WTC11 (cell line): ENCODE measurements around the gene SEC61A1. TPM values are rescaled to one million over a fixed set of nuclear protein-coding genes. Genes with fewer than 3 reads are reported as not detected.

ENCODE experiments used
- ATAC-seq: fragments of 200-7000 bp; cut with Tn5 transposase; 2 replicates; pipeline ENCODE4 v1.10.0; 2021; ENCODE audit warnings: mild to moderate bottlenecking, moderate library complexity
- CTCF ChIA-PET: fragments of 300-600 bp; sonication (Branson Sonifier 250); formaldehyde crosslinking; loops from one replicate; lab custom pipeline; 2021; ENCODE audit warnings: antibody characterized with exemption; lab: Charles Lee
- POLR2A ChIA-PET: fragments of 350-600 bp; sonication (Branson Sonifier 250); formaldehyde crosslinking; loops from one replicate; lab custom pipeline; 2021; ENCODE audit warnings: antibody characterized with exemption; lab: Charles Lee
- DNase-seq: peaks from one replicate; pipeline ENCODE4 v3.0.0; 2021; ENCODE audit warnings: low spot score
- H3K27ac Mint-ChIP-seq: 2 replicates; pipeline ENCODE4 v1.8.0; 2021; ENCODE audit warnings: mixed read lengths
- H3K27me3 Mint-ChIP-seq: 2 replicates; pipeline ENCODE4 v1.8.0; 2021; ENCODE audit warnings: low read depth, mild to moderate bottlenecking, moderate library complexity, mixed read lengths
- H3K36me3 Mint-ChIP-seq: 2 replicates; pipeline ENCODE4 v1.8.0; 2021; ENCODE audit warnings: mixed read lengths
- H3K4me1 Mint-ChIP-seq: 2 replicates; pipeline ENCODE4 v1.8.0; 2022; ENCODE audit warnings: mixed read lengths
- H3K4me3 Mint-ChIP-seq: 2 replicates; pipeline ENCODE4 v1.8.0; 2021; ENCODE audit warnings: mild to moderate bottlenecking, moderate library complexity, mixed read lengths
- H3K9me3 Mint-ChIP-seq: 2 replicates; pipeline ENCODE4 v1.8.0; 2021; ENCODE audit warnings: mixed read lengths
- ARID4B ChIP-seq: sonication (generic); formaldehyde crosslinking; IDR thresholded peaks from 2 replicates; pipeline ENCODE4 v1.8.0; 2023; ENCODE audit warnings: missing genetic modification reagents, mild to moderate bottlenecking, borderline replicate concordance
- ATF2 ChIP-seq: sonication (generic); formaldehyde crosslinking; IDR thresholded peaks from 2 replicates; pipeline ENCODE4 v1.8.1; 2022; ENCODE audit warnings: low read depth, missing genetic modification reagents, borderline replicate concordance
- E2F4 ChIP-seq: sonication (generic); formaldehyde crosslinking; IDR thresholded peaks from 2 replicates; pipeline ENCODE4 v1.8.1; 2022; ENCODE audit warnings: low read depth, mild to moderate bottlenecking, moderate library complexity, missing genetic modification reagents, borderline replicate concordance
- ELF4 ChIP-seq: sonication (generic); formaldehyde crosslinking; IDR thresholded peaks from 2 replicates; pipeline ENCODE4 v1.8.1; 2022; ENCODE audit warnings: low read depth, mild to moderate bottlenecking, moderate library complexity, missing genetic modification reagents
- ESRRA ChIP-seq: sonication (generic); formaldehyde crosslinking; IDR thresholded peaks from 2 replicates; pipeline ENCODE4 v1.8.1; 2022; ENCODE audit warnings: mild to moderate bottlenecking, missing genetic modification reagents, borderline replicate concordance
- FOXJ3 ChIP-seq: sonication (generic); formaldehyde crosslinking; IDR thresholded peaks from 2 replicates; pipeline ENCODE4 v1.9.0; 2021; ENCODE audit warnings: missing genetic modification reagents, mild to moderate bottlenecking, borderline replicate concordance
- HMGA2 ChIP-seq: fragments of 250-450 bp; sonication (Bioruptor Pico); IDR thresholded peaks from 2 replicates; pipeline ENCODE4 v1.4.0; 2021; ENCODE audit warnings: mild to moderate bottlenecking, moderate library complexity
- JUN ChIP-seq: sonication (generic); formaldehyde crosslinking; IDR thresholded peaks from 2 replicates; pipeline ENCODE4 v1.8.0; 2023; ENCODE audit warnings: mild to moderate bottlenecking, missing genetic modification reagents
- KAT7 ChIP-seq: sonication (generic); formaldehyde crosslinking; IDR thresholded peaks from 2 replicates; pipeline ENCODE4 v1.8.1; 2023; ENCODE audit warnings: missing genetic modification reagents, mild to moderate bottlenecking, borderline replicate concordance
- NFYB ChIP-seq: sonication (generic); formaldehyde crosslinking; conservative IDR thresholded peaks from 2 replicates; pipeline ENCODE4 v1.8.0; 2022; ENCODE audit warnings: low read depth, missing genetic modification reagents
- RELA ChIP-seq: sonication (generic); formaldehyde crosslinking; IDR thresholded peaks from 2 replicates; pipeline ENCODE4 v1.8.1; 2022; ENCODE audit warnings: missing genetic modification reagents, mild to moderate bottlenecking, borderline replicate concordance
- USF1 ChIP-seq: sonication (generic); formaldehyde crosslinking; IDR thresholded peaks from 2 replicates; pipeline ENCODE4 v1.8.0; 2022; ENCODE audit warnings: mild to moderate bottlenecking, missing genetic modification reagents
- ZNF138 ChIP-seq: sonication (generic); formaldehyde crosslinking; conservative IDR thresholded peaks from 2 replicates; pipeline ENCODE4 v1.8.1; 2022; ENCODE audit warnings: mild to moderate bottlenecking, moderate library complexity, missing genetic modification reagents
- ZNF423 ChIP-seq: fragments of 250-450 bp; sonication (Bioruptor Pico); IDR thresholded peaks from 2 replicates; pipeline ENCODE4 v2.1.2; 2022; ENCODE audit warnings: mild to moderate bottlenecking, moderate library complexity
- ZSCAN18 ChIP-seq: fragments of 250-450 bp; sonication (Bioruptor Pico); IDR thresholded peaks from 2 replicates; pipeline ENCODE4 v2.1.2; 2022; ENCODE audit warnings: mild to moderate bottlenecking, moderate library complexity
- total RNA-seq: library from RNA; stranded (reverse); gene quantifications from 3 replicates; pipeline ENCODE4 v1.2.3, GENCODE V29; 2021
- TF ChIP-seq, protein P1 (sequence below): fragments of 250-450 bp; sonication (Bioruptor Pico); IDR thresholded peaks from 2 replicates; pipeline ENCODE4 v1.9.0; 2021; ENCODE audit warnings: moderate library complexity, mild to moderate bottlenecking, inconsistent platforms, borderline replicate concordance
- TF ChIP-seq, protein P2 (sequence below): fragments of 200-600 bp; IDR thresholded peaks from 2 replicates; pipeline ENCODE4 v1.8.0; 2022; ENCODE audit warnings: antibody characterized with exemption
- TF ChIP-seq, protein P3 (sequence below): sonication (generic); formaldehyde crosslinking; IDR thresholded peaks from 2 replicates; pipeline ENCODE4 v1.8.1; 2022; ENCODE audit warnings: mild to moderate bottlenecking, moderate library complexity, missing genetic modification reagents
- TF ChIP-seq, protein P4 (sequence below): sonication (generic); formaldehyde crosslinking; IDR thresholded peaks from 2 replicates; pipeline ENCODE4 v1.8.0; 2022; ENCODE audit warnings: missing genetic modification reagents

Gene SEC61A1
- total RNA-seq, 1 experiment from 2014 or later, result 152 TPM

DNA sequence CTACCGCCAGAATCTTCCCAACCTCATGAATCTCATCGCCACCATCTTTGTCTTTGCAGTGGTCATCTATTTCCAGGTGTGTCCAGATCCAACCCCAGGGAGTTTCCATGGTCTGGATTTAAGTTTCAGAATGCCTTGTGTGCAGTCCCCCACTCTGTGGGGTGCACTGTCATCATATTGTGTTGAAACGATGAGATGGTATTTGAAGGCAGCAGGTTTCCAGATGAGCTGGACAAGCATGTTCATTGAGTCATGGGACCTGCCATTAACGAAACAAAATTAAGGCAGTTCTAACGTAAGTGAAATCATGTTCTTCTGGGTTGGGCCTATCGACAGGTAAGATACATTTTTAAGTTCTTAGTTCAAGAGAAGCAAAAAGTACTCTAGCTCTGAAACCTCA is 12.7 kb downstream of the SEC61A1 start (continued):
- no peak for TF ChIP-seq ATF2 (CRISPR knock-in tag)
- TF ChIP-seq, protein P1, sequence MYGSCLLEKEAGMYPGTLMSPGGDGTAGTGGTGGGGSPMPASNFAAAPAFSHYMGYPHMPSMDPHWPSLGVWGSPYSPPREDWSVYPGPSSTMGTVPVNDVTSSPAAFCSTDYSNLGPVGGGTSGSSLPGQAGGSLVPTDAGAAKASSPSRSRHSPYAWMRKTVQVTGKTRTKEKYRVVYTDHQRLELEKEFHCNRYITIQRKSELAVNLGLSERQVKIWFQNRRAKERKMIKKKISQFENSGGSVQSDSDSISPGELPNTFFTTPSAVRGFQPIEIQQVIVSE (CRISPR knock-in tag), result no peak
- TF ChIP-seq, protein P2, sequence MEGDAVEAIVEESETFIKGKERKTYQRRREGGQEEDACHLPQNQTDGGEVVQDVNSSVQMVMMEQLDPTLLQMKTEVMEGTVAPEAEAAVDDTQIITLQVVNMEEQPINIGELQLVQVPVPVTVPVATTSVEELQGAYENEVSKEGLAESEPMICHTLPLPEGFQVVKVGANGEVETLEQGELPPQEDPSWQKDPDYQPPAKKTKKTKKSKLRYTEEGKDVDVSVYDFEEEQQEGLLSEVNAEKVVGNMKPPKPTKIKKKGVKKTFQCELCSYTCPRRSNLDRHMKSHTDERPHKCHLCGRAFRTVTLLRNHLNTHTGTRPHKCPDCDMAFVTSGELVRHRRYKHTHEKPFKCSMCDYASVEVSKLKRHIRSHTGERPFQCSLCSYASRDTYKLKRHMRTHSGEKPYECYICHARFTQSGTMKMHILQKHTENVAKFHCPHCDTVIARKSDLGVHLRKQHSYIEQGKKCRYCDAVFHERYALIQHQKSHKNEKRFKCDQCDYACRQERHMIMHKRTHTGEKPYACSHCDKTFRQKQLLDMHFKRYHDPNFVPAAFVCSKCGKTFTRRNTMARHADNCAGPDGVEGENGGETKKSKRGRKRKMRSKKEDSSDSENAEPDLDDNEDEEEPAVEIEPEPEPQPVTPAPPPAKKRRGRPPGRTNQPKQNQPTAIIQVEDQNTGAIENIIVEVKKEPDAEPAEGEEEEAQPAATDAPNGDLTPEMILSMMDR, result no peak

GRCh38 chr3:128066114-128066513 is 13.9 kb downstream of the SEC61A1 start:
- peaks cover 87% of the 10 kb centered on the region for H3K36me3 Mint-ChIP-seq
- no peaks in the 10 kb centered on the region for H3K27me3 Mint-ChIP-seq
- H3K27ac Mint-ChIP-seq, result no peak overlapping the region
- no peaks in the 10 kb centered on the region for H3K4me1 Mint-ChIP-seq
- POLR2A ChIA-PET, result no interaction called here
- CTCF ChIA-PET, result interaction anchor here (1.2 kb wide), 1 partner anchor 14 kb away, joined by 3 read pairs; no protein-coding TSS in a partner anchor
- H3K9me3 Mint-ChIP-seq, result no peaks in the 10 kb centered on the region
- DNase-seq (no peak), ATAC-seq (no peak)
- no peak overlapping the region for H3K4me3 Mint-ChIP-seq
- TF ChIP-seq, protein P3, sequence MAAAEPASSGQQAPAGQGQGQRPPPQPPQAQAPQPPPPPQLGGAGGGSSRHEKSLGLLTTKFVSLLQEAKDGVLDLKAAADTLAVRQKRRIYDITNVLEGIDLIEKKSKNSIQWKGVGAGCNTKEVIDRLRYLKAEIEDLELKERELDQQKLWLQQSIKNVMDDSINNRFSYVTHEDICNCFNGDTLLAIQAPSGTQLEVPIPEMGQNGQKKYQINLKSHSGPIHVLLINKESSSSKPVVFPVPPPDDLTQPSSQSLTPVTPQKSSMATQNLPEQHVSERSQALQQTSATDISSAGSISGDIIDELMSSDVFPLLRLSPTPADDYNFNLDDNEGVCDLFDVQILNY (CRISPR knock-in tag), result no peak
- no peak for TF ChIP-seq HMGA2
- TF ChIP-seq RELA (CRISPR knock-in tag), result no peak
- TF ChIP-seq ZNF423 (CRISPR knock-in tag), result no peak
- TF ChIP-seq ZNF138 (CRISPR knock-in tag), result no peak
- no peak for TF ChIP-seq ESRRA (CRISPR knock-in tag)
- no peak for TF ChIP-seq ARID4B (CRISPR knock-in tag)
- no peak for TF ChIP-seq ZSCAN18 (CRISPR knock-in tag)
- TF ChIP-seq, protein P4, sequence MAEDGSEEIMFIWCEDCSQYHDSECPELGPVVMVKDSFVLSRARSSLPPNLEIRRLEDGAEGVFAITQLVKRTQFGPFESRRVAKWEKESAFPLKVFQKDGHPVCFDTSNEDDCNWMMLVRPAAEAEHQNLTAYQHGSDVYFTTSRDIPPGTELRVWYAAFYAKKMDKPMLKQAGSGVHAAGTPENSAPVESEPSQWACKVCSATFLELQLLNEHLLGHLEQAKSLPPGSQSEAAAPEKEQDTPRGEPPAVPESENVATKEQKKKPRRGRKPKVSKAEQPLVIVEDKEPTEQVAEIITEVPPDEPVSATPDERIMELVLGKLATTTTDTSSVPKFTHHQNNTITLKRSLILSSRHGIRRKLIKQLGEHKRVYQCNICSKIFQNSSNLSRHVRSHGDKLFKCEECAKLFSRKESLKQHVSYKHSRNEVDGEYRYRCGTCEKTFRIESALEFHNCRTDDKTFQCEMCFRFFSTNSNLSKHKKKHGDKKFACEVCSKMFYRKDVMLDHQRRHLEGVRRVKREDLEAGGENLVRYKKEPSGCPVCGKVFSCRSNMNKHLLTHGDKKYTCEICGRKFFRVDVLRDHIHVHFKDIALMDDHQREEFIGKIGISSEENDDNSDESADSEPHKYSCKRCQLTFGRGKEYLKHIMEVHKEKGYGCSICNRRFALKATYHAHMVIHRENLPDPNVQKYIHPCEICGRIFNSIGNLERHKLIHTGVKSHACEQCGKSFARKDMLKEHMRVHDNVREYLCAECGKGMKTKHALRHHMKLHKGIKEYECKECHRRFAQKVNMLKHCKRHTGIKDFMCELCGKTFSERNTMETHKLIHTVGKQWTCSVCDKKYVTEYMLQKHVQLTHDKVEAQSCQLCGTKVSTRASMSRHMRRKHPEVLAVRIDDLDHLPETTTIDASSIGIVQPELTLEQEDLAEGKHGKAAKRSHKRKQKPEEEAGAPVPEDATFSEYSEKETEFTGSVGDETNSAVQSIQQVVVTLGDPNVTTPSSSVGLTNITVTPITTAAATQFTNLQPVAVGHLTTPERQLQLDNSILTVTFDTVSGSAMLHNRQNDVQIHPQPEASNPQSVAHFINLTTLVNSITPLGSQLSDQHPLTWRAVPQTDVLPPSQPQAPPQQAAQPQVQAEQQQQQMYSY, result no peak
- TF ChIP-seq JUN, result no peak
- TF ChIP-seq FOXJ3 (CRISPR knock-in tag), result no peak
- TF ChIP-seq E2F4 (CRISPR knock-in tag), result no peak
- no peak for TF ChIP-seq USF1 (CRISPR knock-in tag)
- no peak for TF ChIP-seq KAT7 (CRISPR knock-in tag)
- TF ChIP-seq NFYB, result no peak
- no peak for TF ChIP-seq ELF4 (CRISPR knock-in tag)
